GM19240 (cell line): ENCODE measurements around the gene CLDN8.

Experiments used
- DNase-seq: peaks from one replicate; pipeline ENCODE4 v3.0.0; 2011; ENCODE audit warnings: low spot score; ENCODE audit not compliant: insufficient read length

CLDN8 gene

DNA sequence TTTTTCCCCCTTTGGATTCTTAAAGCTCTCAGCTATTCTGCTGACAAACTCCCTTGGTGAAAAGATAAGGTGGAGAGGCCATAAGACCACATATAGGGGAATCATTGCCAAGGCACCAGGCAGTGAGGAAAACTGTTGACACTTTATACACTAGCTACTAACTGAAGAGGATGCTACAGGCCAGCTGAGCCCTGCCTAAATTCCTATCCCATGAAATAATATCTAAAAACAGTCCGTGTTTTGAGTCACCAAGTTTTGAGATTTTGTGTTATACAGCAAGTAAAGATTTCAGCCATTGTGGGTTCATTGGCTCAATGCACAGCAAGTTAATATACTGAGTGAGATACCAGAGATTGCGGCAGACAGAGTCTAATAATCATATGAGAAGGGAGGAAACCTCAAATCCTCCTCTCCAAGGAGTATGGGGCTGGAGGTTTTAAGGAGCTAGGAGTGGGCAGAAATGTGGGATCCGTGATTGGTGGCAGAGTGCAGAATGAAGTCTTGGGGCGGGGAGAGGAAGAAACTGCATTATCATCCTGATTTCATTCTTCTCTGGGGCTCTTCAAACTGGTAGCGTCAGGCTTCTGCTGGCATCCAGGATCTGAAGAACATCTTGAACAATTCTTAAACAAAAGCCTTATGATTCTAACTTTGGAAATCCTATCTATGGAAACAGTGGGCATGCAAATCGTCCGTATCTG lies 9.2 kb downstream of the CLDN8 start:
- DNase-seq: no peak

DNA sequence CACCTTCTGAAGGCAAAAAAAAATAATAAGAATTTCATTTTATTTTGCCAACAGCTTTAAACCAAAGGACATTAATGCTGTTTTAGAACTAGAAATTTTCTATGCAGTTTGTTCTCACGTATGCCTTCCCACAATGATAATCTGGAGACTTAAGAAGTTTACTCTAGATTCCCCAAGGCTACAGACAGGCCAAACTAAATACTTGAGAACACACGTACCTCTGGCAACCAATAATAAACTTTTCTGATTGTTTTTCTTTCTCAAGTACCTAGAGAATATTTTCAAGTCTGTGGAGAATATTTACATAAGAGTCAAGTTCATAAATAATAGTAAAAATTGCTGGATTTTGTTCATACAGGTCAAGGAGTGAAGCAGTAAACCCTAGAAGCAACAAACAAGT lies 15.9 kb downstream of the CLDN8 start:
- no peak for DNase-seq

- no peak for DNase-seq
Measured at GRCh38 chr21:30194701-30195299, 21.1 kb downstream of the CLDN8 start.

DNA sequence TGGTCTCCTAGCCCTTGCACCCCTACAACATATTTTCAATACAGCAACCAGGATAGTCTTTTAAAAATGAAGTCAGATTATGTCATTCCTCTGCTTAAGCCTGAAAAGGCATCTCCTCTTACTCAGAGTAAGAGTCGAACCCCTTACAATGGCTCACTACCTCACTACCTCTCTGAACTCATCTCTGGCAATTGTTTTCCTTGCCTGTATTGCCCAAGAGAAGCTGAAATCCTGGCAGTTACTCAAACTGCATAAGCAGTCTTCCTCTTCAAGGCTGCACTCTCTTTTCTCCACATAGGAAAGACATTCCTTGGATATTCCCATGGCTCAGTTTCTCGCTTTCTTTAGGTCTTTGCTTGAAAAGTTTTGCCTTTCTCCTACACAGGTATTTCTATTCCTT lies 22.7 kb downstream of the CLDN8 start:
- no peak for DNase-seq

DNA sequence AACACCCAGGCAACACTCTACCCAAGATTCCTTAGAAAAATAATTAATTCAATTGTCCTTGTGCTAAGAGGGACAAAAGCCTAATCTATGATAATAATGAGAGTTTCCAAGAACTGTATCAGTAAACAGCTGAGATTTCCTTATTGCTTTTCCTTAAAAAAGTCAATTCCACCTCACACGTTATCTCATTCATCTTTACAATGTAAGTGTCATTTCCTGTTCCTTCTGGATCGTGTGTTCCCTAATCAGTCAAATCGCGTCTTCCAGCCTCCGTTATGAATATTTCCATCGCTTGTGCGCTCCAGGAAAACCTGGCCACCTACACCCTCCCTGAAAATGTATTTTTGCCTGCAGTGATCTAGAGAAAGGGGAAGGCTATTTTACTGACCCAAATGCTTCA lies 25.3 kb downstream of the CLDN8 start:
- no peak for DNase-seq

DNA sequence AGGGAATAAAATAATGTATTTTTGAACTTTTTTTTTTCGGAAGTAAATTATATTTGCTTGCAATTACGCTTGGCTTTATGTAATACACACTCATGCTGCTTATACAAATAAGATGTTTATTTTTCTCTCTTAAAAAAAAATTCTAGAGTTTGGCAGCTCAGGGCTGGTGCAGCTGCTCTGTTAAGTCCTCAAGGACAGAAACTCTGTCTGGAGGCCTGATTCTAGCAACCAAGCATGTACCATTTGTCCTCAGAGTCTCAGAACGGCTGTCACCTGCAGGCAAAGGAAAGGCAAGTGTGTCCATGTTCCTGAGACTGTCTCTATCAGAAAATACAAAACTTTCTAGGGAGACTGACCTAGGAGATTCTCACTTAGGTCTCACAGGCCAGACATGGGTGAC lies 26.1 kb downstream of the CLDN8 start:
- no peak for DNase-seq

DNA sequence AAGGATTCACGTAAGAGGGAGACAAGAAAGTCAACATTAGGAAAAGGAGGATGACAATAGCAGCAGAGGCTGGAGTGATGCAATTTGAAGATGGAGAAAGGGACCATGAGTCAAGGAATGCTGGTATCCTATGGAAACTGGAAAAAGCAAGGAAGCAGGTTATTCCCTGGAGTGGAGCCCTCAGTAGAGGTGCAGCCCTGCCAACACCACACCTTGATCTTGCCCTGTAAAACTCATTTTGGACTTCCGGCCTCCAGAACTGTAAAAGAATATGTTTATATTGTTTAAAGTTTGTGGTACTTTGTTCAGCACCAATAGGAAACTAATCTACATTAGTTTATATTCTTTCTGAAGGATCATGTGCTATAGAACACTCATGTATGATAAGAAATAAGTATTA lies 29.7 kb downstream of the CLDN8 start:
- no peak for DNase-seq

DNA sequence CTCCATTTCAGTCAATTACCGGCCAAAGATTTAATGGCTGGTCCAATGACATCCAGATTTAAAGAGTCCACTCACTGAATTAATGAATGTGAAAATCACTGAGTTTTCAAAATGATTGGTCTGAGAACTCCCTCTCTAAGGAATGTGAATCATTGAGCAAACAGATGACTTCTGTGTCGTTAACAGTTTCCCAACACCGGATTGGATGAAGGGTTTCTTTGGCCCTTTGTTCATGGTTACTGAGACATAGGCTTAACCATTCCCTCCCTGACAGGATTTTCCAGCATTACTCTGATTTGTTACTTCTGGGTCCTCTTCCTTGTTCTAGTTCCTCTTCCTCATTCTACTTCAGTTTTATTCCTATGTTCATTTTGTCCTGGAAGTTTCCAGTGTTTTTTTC lies 47.8 kb downstream of the CLDN8 start:
- no peak for DNase-seq

GRCh38 chr21:30166705-30167104 lies 49.2 kb downstream of the CLDN8 start, which contains the start of gene CLDN17:
Gene CLDN17, minus strand, starts transcription at chr21:30166805. Its CDS starts 188 bp downstream, at chr21:30166617.
- DNase-seq: no peak

GRCh38 chr21:30166171-30166570 lies 49.7 kb downstream of the CLDN8 start:
- DNase-seq: no peak

GRCh38 chr21:30164796-30165195 lies 51.1 kb downstream of the CLDN8 start:
- no peak for DNase-seq
